ENCODE results near the gene ATXN7L1.

ATXN7L1 gene

GRCh38 chr7:105748701-105749100, 127.7 kb downstream of the ATXN7L1 start:
- H3K9me3 ChIP-seq (ENCODE audit: control insufficient read depth, low read length): no peaks in the 10 kb centered on the region
- H3K4me1 ChIP-seq: no peaks in the 10 kb centered on the region
- H2AFZ ChIP-seq: no peak overlapping the region
- no peak overlapping the region for H3K4me2 ChIP-seq (ENCODE audit: low read length)
- no peaks in the 10 kb centered on the region for H3K36me3 ChIP-seq (ENCODE audit: control insufficient read depth, insufficient read depth, low read length)
- TF ChIP-seq, protein P1, sequence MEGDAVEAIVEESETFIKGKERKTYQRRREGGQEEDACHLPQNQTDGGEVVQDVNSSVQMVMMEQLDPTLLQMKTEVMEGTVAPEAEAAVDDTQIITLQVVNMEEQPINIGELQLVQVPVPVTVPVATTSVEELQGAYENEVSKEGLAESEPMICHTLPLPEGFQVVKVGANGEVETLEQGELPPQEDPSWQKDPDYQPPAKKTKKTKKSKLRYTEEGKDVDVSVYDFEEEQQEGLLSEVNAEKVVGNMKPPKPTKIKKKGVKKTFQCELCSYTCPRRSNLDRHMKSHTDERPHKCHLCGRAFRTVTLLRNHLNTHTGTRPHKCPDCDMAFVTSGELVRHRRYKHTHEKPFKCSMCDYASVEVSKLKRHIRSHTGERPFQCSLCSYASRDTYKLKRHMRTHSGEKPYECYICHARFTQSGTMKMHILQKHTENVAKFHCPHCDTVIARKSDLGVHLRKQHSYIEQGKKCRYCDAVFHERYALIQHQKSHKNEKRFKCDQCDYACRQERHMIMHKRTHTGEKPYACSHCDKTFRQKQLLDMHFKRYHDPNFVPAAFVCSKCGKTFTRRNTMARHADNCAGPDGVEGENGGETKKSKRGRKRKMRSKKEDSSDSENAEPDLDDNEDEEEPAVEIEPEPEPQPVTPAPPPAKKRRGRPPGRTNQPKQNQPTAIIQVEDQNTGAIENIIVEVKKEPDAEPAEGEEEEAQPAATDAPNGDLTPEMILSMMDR (IDR thresholded peaks at IDR 0.05): no peak
- H3K9ac ChIP-seq: no peak overlapping the region
- H3K79me2 ChIP-seq: peaks cover 2% of the 10 kb centered on the region
- no peak overlapping the region for H3K4me3 ChIP-seq (ENCODE audit: low read depth, low read length)
- H3K27ac ChIP-seq: no peak overlapping the region
- no peaks in the 10 kb centered on the region for H3K27me3 ChIP-seq (ENCODE audit: control insufficient read depth, insufficient read depth, low read length)

DNA sequence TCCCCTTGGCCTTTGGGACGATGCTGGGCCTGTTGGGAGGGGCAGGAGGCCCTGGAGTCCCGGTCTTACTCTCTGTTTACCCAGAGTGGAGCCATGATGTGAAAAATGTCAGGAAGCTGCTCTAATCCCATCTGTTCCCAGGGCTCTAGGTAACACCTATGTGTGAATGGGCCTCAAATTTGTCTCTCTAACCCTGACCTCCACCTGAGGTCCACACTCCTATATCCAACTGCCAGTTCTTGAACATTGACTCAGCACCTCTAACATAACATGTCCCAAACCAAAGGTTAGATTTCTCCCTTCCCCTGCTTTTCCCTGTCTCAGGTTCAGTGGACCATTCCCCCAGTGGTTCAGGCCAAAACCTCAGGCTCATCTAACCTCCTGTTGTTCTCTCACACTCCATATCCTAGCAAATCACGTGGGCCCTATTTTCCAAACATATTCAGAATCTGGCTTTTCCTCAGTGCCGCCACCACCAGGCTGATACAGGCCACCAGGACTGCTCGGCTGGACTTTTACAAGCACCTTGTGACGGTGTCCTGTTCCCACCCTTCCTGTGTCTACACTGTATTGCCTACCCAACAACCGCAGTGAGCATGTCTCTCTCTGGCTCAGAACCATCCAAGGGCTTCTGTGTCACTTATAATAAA, 130.6 kb downstream of the ATXN7L1 start:
- Histone ChIP-seq H3K79me2 (peaks cover 5% of the 10 kb centered on the region), H3K36me3 (ENCODE audit: control insufficient read depth, insufficient read depth, low read length) (no peaks in the 10 kb centered on the region), H3K9me3 (ENCODE audit: control insufficient read depth, low read length) (no peaks in the 10 kb centered on the region), H3K9ac (no peak overlapping the region), H3K27ac (no peak overlapping the region), H3K27me3 (ENCODE audit: control insufficient read depth, insufficient read depth, low read length) (no peaks in the 10 kb centered on the region), H3K4me3 (ENCODE audit: low read depth, low read length) (no peak overlapping the region), H2AFZ (no peak overlapping the region), H3K4me2 (ENCODE audit: low read length) (no peak overlapping the region), H3K4me1 (peaks cover 16% of the 10 kb centered on the region)
- TF ChIP-seq, protein P1 (IDR thresholded peaks at IDR 0.05): no peak

DNA sequence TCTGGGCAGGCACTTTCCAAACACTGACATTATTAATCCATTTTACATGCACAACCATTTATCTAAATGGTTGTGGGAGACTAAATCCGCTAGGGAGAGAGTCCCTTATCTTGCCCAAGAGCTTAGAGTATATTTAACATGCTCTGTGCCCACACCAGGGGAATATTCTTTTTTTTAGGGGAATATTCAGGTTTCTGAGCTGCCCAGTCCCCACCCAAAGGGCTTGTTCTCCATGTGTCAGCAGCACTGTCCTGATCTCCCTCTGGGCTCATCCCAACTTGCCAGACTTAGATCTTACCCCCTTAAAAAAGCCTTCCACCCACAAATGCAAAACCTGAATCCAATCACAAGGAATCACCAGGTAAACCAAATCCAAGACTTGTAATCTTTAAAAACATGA, 132.1 kb downstream of the ATXN7L1 start:
- no peaks in the 10 kb centered on the region for H3K27me3 ChIP-seq (ENCODE audit: control insufficient read depth, insufficient read depth, low read length)
- H3K36me3 ChIP-seq (ENCODE audit: control insufficient read depth, insufficient read depth, low read length): no peaks in the 10 kb centered on the region
- H3K4me2 ChIP-seq (ENCODE audit: low read length): no peak overlapping the region
- H3K9me3 ChIP-seq (ENCODE audit: control insufficient read depth, low read length): no peaks in the 10 kb centered on the region
- H2AFZ ChIP-seq: no peak overlapping the region
- H3K79me2 ChIP-seq: peaks cover 5% of the 10 kb centered on the region
- no peak overlapping the region for H3K27ac ChIP-seq
- TF ChIP-seq, protein P1 (IDR thresholded peaks at IDR 0.05): no peak
- no peak overlapping the region for H3K9ac ChIP-seq
- H3K4me3 ChIP-seq (ENCODE audit: low read depth, low read length): no peak overlapping the region
- H3K4me1 ChIP-seq: peaks cover 16% of the 10 kb centered on the region

DNA sequence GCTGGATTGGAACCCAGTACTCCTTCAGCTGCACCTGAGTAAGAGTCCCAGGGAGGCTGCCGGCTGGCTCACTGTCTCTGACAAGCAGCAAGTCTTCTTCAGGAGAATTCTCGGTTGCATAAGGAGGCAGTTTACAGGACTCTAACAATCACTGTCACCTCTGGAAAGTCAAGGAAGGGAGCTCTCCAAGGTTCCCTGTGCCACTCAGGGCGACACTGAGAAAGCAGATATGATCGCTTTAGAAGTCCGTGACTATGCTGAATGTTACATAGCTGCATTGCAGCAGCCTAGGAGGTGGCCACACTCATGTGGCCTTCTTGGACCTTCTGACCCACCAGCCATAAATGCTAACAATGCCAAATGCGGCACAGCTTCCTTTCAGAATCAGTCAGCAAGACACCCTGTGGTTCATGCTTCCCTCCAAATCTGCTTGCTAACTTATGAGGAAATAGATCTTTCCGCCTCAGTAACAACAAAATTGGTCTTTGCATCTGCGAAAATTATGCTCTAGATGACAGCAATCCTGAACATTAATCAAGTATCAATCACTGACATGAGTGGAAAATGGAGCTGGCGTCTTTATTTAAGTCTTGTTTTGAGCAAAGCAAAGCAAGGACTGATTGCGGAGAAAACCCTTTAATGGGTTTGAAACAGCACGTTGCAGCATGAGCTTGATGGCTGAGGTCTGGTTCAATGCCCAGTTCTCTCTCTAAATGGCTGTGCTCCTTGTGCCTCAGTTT, 132.9 kb downstream of the ATXN7L1 start:
- H3K9me3 ChIP-seq (ENCODE audit: control insufficient read depth, low read length): no peaks in the 10 kb centered on the region
- TF ChIP-seq, protein P1 (IDR thresholded peaks at IDR 0.05): no peak
- no peaks in the 10 kb centered on the region for H3K27me3 ChIP-seq (ENCODE audit: control insufficient read depth, insufficient read depth, low read length)
- H3K4me1 ChIP-seq: peaks cover 16% of the 10 kb centered on the region
- H3K79me2 ChIP-seq: peaks cover 5% of the 10 kb centered on the region
- H3K4me3 ChIP-seq (ENCODE audit: low read depth, low read length): no peak overlapping the region
- no peak overlapping the region for H2AFZ ChIP-seq
- no peak overlapping the region for H3K27ac ChIP-seq
- H3K9ac ChIP-seq: no peak overlapping the region
- no peak overlapping the region for H3K4me2 ChIP-seq (ENCODE audit: low read length)
- H3K36me3 ChIP-seq (ENCODE audit: control insufficient read depth, insufficient read depth, low read length): no peaks in the 10 kb centered on the region
